ENCODE measurements around the gene KRTAP13-1.

The KRTAP13-1 gene

GRCh38 chr21:30395731-30396130 lies at the start of gene KRTAP13-1:
Gene KRTAP13-1, plus strand, starts transcription at chr21:30396031. Its CDS starts 56 bp downstream, at chr21:30396087.
- no peak for DNase-seq

- DNase-seq, result no peak
Observed at GRCh38 chr21:30348506-30348905, 47.3 kb upstream of the KRTAP13-1 start, which contains the start of gene KRTAP23-1. Gene KRTAP23-1, minus strand, starts transcription at chr21:30348606. Its CDS starts 0 bp downstream, at chr21:30348606.

- DNase-seq, result no peak
Observed at GRCh38 chr21:30349572-30349971, 46.3 kb upstream of the KRTAP13-1 start.

GRCh38 chr21:30351534-30351933 lies 44.3 kb upstream of the KRTAP13-1 start:
- DNase-seq, result no peak

- no peak for DNase-seq
Observed at GRCh38 chr21:30354308-30355005, 41.4 kb upstream of the KRTAP13-1 start.

- no peak for DNase-seq
Observed at GRCh38 chr21:30355906-30356305, 39.9 kb upstream of the KRTAP13-1 start.

GRCh38 chr21:30372139-30372770 lies 23.6 kb upstream of the KRTAP13-1 start, which contains the start of gene KRTAP13-2:
Gene KRTAP13-2, minus strand, starts transcription at chr21:30372271. Its CDS starts 58 bp downstream, at chr21:30372213.
- no peak for DNase-seq

- no peak for DNase-seq
Observed at GRCh38 chr21:30382201-30382600, 13.6 kb upstream of the KRTAP13-1 start.

- DNase-seq, result no peak
Observed at GRCh38 chr21:30391492-30392025, 4.3 kb upstream of the KRTAP13-1 start.

- DNase-seq, result no peak
Observed at GRCh38 chr21:30408782-30409494, 13.1 kb downstream of the KRTAP13-1 start.

GRCh38 chr21:30415993-30416392 lies 20.2 kb downstream of the KRTAP13-1 start:
- DNase-seq, result no peak

- DNase-seq, result no peak
Observed at GRCh38 chr21:30425826-30426225, 30.0 kb downstream of the KRTAP13-1 start, which contains the start of gene KRTAP13-3. Gene KRTAP13-3, minus strand, starts transcription at chr21:30425926. Its CDS starts 14 bp downstream, at chr21:30425912.

- DNase-seq, result no peak
Observed at GRCh38 chr21:30426731-30427130, 30.9 kb downstream of the KRTAP13-1 start.

GRCh38 chr21:30430170-30430655 lies 34.4 kb downstream of the KRTAP13-1 start, which contains the start of gene KRTAP13-4:
Gene KRTAP13-4, plus strand, starts transcription at chr21:30430220. Its CDS starts 56 bp downstream, at chr21:30430276.
- no peak for DNase-seq

GRCh38 chr21:30434033-30434631 lies 38.3 kb downstream of the KRTAP13-1 start:
- DNase-seq, result no peak

- no peak for DNase-seq
Observed at GRCh38 chr21:30437010-30437565, 41.3 kb downstream of the KRTAP13-1 start.

GRCh38 chr21:30439975-30440374 lies 44.1 kb downstream of the KRTAP13-1 start, which contains the start of gene KRTAP15-1:
Gene KRTAP15-1, plus strand, starts transcription at chr21:30440275. Its CDS starts 53 bp downstream, at chr21:30440328.
- no peak for DNase-seq

- DNase-seq, result no peak
Observed at GRCh38 chr21:30443226-30443625, 47.4 kb downstream of the KRTAP13-1 start.

- DNase-seq, result no peak
Observed at GRCh38 chr21:30444204-30444603, 48.4 kb downstream of the KRTAP13-1 start.
